ENCODE results near the gene HOXB4.

- TF ChIP-seq, protein P1, sequence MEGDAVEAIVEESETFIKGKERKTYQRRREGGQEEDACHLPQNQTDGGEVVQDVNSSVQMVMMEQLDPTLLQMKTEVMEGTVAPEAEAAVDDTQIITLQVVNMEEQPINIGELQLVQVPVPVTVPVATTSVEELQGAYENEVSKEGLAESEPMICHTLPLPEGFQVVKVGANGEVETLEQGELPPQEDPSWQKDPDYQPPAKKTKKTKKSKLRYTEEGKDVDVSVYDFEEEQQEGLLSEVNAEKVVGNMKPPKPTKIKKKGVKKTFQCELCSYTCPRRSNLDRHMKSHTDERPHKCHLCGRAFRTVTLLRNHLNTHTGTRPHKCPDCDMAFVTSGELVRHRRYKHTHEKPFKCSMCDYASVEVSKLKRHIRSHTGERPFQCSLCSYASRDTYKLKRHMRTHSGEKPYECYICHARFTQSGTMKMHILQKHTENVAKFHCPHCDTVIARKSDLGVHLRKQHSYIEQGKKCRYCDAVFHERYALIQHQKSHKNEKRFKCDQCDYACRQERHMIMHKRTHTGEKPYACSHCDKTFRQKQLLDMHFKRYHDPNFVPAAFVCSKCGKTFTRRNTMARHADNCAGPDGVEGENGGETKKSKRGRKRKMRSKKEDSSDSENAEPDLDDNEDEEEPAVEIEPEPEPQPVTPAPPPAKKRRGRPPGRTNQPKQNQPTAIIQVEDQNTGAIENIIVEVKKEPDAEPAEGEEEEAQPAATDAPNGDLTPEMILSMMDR (IDR thresholded peaks at IDR 0.05), result no peak
- TF ChIP-seq KAT7 (CRISPR knock-in tag; IDR thresholded peaks at IDR 0.05; ENCODE audit: borderline replicate concordance) (no peak), AFF4 (CRISPR knock-in tag; IDR thresholded peaks at IDR 0.05; ENCODE audit: borderline replicate concordance) (no peak), TP53 (CRISPR knock-in tag; IDR thresholded peaks at IDR 0.05) (no peak), ATF6 (CRISPR knock-in tag; IDR thresholded peaks at IDR 0.05) (no peak), CBFB (CRISPR knock-in tag; IDR thresholded peaks at IDR 0.05; ENCODE audit: low read depth) (no peak), ZNF121 (CRISPR knock-in tag; IDR thresholded peaks at IDR 0.05) (no peak), MYBL2 (CRISPR knock-in tag; IDR thresholded peaks at IDR 0.05) (no peak), TEAD4 (CRISPR knock-in tag; IDR thresholded peaks at IDR 0.05) (no peak), ZBTB21 (CRISPR knock-in tag; IDR thresholded peaks at IDR 0.05; ENCODE audit: borderline replicate concordance) (no peak)
- TF ChIP-seq, protein P2, sequence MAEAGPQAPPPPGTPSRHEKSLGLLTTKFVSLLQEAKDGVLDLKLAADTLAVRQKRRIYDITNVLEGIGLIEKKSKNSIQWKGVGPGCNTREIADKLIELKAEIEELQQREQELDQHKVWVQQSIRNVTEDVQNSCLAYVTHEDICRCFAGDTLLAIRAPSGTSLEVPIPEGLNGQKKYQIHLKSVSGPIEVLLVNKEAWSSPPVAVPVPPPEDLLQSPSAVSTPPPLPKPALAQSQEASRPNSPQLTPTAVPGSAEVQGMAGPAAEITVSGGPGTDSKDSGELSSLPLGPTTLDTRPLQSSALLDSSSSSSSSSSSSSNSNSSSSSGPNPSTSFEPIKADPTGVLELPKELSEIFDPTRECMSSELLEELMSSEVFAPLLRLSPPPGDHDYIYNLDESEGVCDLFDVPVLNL (CRISPR knock-in tag; IDR thresholded peaks at IDR 0.05; ENCODE audit: borderline replicate concordance, low read depth), result no peak
- TF ChIP-seq, protein P3, sequence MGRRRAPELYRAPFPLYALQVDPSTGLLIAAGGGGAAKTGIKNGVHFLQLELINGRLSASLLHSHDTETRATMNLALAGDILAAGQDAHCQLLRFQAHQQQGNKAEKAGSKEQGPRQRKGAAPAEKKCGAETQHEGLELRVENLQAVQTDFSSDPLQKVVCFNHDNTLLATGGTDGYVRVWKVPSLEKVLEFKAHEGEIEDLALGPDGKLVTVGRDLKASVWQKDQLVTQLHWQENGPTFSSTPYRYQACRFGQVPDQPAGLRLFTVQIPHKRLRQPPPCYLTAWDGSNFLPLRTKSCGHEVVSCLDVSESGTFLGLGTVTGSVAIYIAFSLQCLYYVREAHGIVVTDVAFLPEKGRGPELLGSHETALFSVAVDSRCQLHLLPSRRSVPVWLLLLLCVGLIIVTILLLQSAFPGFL (CRISPR knock-in tag; IDR thresholded peaks at IDR 0.05; ENCODE audit: borderline replicate concordance), result no peak
- TF ChIP-seq, protein P4, sequence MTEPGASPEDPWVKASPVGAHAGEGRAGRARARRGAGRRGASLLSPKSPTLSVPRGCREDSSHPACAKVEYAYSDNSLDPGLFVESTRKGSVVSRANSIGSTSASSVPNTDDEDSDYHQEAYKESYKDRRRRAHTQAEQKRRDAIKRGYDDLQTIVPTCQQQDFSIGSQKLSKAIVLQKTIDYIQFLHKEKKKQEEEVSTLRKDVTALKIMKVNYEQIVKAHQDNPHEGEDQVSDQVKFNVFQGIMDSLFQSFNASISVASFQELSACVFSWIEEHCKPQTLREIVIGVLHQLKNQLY (CRISPR knock-in tag; IDR thresholded peaks at IDR 0.05), result no peak
- TF ChIP-seq, protein P5, sequence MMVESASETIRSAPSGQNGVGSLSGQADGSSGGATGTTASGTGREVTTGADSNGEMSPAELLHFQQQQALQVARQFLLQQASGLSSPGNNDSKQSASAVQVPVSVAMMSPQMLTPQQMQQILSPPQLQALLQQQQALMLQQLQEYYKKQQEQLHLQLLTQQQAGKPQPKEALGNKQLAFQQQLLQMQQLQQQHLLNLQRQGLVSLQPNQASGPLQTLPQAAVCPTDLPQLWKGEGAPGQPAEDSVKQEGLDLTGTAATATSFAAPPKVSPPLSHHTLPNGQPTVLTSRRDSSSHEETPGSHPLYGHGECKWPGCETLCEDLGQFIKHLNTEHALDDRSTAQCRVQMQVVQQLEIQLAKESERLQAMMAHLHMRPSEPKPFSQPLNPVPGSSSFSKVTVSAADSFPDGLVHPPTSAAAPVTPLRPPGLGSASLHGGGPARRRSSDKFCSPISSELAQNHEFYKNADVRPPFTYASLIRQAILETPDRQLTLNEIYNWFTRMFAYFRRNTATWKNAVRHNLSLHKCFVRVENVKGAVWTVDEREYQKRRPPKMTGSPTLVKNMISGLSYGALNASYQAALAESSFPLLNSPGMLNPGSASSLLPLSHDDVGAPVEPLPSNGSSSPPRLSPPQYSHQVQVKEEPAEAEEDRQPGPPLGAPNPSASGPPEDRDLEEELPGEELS (CRISPR knock-in tag; IDR thresholded peaks at IDR 0.05), result no peak
Observed at GRCh38 chr17:48620461-48621139, 42.5 kb upstream of the HOXB4 start.
